H7 (cell line): Measurements from ENCODE around the gene POLR3C. TPM values are rescaled to one million over a fixed set of nuclear protein-coding genes. Genes with fewer than 3 reads are reported as not detected.
"Not testable (repeated sequence)": the region's sequence is repeated elsewhere in the genome, so short reads cannot be mapped to it uniquely, and the experiment has no call there.

Experiments
- DNase-seq: peaks from one replicate; pipeline ENCODE4 v3.0.0; 2012
- H3K27me3 ChIP-seq: 2 replicates; pipeline ENCODE4 v1.6.0; 2011; ENCODE audit warnings: mild to moderate bottlenecking, low read length; ENCODE audit not compliant: control insufficient read depth, insufficient read depth
- H3K36me3 ChIP-seq: replicated peaks from 2 replicates; pipeline ENCODE4 v1.5.1; 2011; ENCODE audit warnings: low read length; ENCODE audit not compliant: control insufficient read depth, insufficient read depth
- H3K4me3 ChIP-seq: 2 replicates; pipeline ENCODE4 v1.5.1; 2011; ENCODE audit warnings: low read depth, mild to moderate bottlenecking, control low read depth, low read length, moderate library complexity; ENCODE audit not compliant: insufficient read depth
- total RNA-seq: library from RNA; depleted of rRNA; stranded (reverse); fragments of >200 nt; shearing (Covaris generic); gene quantifications from 2 replicates; pipeline ENCODE4 v1.2.3, GENCODE V29; 2014; rRNA removed

POLR3C gene
- 44.3 and 45.1 TPM in 2 replicates for total RNA-seq

DNA sequence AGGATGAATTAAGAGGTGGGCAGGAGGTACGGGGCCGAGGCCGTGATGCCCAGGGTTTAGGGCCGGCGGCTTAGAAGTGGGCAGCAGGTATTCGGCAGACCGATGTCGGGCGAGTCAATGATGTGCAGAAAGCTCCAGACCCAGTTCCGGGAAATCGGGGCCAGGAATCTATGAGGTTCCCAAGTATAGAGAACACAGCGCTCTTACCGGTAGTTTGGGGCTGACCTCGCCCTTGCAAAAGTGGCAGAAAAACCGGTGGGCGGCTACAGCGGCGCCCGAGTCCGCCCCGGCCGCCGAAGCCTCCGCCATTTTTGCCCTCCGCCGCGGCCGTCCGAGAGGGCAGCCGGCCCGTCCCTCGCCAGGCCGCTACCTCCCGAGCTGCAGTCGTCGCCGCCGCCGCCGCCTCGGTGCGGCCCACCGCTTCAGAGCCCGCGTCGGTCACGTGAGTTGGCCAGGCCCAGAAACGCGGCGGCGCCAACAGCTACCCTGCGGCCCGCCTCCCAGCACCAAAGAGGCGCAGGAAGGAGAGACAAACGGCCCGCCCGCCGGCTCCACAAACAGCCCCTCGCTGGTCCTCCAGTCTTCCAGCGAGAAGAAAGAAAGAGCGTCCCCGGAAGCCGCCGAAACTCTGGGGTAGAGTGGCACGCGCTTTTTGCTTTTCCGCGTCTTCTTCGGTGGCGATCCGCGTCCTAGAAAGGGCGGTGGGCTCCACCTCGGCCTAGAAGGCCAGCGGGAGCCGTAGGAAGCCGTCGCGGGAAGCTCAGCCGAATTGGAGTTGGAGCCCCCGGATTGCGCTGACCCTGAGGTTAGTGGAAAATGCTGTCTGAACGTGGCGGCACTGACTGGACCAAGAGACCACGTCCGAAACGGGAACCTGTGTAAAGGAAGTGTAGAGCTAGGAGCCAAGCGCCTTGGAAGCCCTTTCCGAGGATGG lies at the start of gene POLR3C, which contains the start of gene RNF115:
Gene POLR3C (plus strand): TSS at position 636 of the 934 bp plus-strand sequence. CDS start 1,577 bp downstream, outside the sequence.
Gene RNF115 (minus strand): TSS at position 531 of the 934 bp plus-strand sequence. CDS start 222 bp downstream, at position 309.
- DNase-seq = peak; percentile 92
- H3K36me3 ChIP-seq = peaks cover 15% of the 10 kb centered on the region
- peak within 1 kb of the TSS; percentile 91 for H3K4me3 ChIP-seq

DNA sequence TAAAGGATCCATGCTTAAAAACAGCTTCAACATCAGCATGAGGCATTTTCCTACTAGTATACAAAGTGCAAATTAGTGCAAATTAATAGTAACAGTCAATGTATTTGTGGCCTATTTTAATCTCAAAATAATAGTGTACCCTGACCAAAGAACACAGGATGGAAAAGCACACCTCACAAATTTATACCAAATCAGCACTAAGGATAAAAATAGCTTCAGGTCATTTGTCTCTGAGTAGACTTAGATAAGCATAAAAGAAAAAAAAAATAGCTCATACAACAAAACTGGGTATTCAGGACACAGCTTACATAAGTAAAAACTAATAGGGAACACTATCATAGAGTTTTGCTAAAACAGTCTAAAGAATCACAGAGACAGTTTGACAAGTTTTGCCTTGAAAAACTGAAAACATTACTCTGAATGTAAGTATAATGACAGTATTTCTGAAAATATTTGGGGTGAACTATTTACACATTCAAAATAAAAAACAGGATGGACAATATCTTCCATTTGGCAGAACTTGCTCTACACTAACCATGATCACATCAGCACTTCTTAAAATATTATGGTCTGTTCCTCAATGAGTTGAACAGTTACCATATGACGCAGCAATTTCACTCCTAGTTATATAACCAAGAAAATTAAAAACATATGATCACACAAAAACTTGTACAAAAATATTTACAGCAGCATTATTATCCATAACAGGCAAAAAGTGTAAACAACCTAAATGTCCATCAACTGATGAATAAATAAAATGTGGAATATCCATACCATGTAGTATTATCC lies 46.4 kb upstream of the POLR3C start:
- Histone ChIP-seq H3K27me3 (no peaks in the 10 kb centered on the region), H3K4me3 (no peak overlapping the region), H3K36me3 (no peaks in the 10 kb centered on the region)
- DNase-seq = no peak

More for the DNA sequence above, at the start of gene POLR3C, which contains the start of gene RNF115:
- H3K27me3 ChIP-seq = no peaks in the 10 kb centered on the region

DNA sequence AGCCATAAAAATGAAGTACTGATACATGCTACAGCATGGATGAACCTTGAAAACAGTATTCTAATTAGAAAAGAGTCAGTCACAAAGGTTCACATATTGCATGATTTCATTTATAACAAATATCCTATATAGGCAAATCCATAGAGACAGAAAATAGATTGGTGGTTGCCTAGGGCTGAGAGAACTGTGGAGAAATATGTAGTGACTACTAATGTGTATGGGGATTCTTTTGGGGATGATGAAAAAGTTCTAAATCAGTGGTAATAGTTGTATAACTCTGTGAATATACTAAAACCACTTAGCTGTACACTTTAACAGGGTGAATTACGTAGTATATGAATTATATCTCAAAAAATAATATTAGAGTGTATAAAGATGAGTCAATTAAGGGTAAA lies 45.9 kb upstream of the POLR3C start:
- Histone ChIP-seq H3K36me3 (no peaks in the 10 kb centered on the region), H3K27me3 (no peaks in the 10 kb centered on the region), H3K4me3 (no peak overlapping the region)
- DNase-seq = no peak

DNA sequence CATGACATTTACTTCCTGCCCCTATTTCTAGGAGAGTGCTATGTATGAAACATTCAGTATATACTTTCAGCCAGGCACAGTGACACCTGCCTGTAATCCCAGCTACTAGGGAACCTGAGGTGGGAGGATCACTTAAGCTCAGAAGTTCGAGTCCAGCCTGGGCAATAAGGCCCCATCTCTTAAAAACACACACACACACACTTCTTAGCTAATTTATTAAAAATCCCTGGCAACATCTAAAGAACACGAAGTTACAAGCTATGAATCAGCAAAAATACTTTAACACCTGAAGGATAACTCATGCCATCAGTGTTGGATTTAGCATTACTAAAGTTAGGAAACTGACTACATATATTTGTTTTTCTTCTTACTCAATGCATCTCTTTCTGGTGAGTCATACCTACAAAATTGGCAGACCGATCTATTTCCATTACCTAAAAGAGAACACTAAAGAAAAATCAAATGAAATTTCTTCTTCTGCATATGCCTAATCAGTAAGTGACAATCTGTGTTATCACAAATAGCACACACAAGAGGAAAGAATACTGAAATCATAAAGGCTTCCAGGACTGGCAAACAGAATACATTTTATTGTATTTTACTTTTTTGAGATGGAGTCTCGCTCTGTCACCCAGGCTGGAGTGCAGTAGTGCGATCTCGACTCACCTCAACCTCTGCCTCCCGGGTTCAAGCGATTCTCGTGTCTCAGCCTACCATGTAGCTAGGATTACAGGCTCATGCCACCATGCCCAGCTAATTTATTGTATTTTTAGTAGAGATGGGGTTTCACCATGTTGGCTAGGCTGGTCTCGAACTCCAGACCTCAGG lies 41.5 kb upstream of the POLR3C start:
- Histone ChIP-seq H3K27me3 (no peaks in the 10 kb centered on the region), H3K4me3 (no peak overlapping the region), H3K36me3 (no peaks in the 10 kb centered on the region)
- DNase-seq = no peak

DNA sequence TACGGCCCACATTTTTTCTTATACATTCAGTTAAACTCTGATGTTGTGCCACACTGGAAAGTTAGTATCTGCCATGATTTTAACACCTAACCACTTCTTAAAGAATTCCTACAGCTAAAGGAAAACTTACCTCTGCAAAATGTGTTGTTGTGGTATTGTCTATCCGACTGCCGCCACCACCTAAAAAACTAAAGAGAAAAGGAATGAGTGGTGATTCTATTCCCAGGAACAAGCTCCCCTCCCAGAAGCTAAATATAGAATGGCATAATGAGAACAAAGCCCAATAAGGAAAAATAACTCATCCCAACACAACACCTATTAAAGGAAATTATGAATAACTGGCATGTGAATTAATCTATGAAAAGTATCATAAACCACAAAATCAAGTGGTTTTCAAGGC lies 39.6 kb upstream of the POLR3C start:
- DNase-seq = no peak
- H3K36me3 ChIP-seq = no peaks in the 10 kb centered on the region
- H3K4me3 ChIP-seq = no peak overlapping the region
- H3K27me3 ChIP-seq = no peaks in the 10 kb centered on the region

DNA sequence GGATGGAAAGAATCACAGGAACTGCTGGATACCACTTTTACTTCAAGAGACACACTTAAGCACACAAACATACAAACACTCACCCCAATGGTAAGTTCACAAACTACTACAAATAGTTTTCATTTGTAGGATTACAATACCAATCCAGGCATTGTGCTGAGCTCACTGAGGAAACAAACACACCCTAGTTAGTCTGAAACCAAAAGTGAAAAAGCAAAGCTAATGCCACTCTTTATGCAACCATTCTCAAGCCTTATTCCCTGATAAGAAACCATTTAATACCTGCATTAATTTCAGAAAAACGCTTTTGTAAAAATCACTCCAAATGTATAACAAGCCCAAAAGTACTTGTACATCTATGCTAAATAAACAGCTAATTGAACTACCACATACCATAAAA lies 38.5 kb upstream of the POLR3C start:
- no peak for DNase-seq
- H3K4me3 ChIP-seq = no peak overlapping the region
- H3K36me3 ChIP-seq = no peaks in the 10 kb centered on the region
- no peaks in the 10 kb centered on the region for H3K27me3 ChIP-seq

DNA sequence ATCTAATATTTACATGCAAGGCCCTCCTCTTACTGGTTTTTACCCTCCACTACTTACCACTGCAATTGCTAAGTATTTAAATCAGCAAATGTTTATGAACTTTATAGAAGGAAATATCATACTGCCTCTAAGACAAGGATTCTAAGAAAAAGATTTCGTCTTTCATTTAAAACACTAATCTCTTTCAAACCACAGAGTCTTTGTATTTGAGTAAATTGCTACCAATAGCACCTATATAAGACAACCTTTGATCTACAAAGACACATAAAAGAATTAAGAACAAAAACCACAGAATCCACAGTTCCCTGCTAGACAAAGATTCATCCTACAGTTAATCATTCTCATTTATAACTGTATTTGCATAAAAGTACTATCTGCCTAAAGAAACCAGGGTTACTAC lies 37.7 kb upstream of the POLR3C start:
- Histone ChIP-seq H3K27me3 (no peaks in the 10 kb centered on the region), H3K4me3 (no peak overlapping the region), H3K36me3 (no peaks in the 10 kb centered on the region)
- DNase-seq = no peak

DNA sequence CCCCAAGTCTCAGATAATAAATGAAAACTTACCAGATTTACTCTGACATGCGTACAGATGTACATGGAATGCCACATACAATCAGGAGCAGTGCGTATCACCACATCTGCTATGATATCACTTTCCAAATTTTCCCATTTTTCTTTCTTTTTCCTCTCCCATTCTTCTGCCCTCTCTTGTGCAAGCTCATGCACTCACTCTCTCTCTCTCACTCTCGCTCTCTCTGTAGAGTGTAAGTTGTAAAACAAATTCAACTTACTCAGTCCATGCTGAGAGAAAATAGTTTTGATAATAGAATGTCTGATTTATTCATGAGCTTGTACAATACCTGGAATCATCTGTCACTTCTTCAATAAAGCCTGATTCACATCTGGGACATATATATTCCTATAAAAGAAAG lies 35.4 kb upstream of the POLR3C start:
- no peaks in the 10 kb centered on the region for H3K27me3 ChIP-seq
- no peak for DNase-seq
- H3K4me3 ChIP-seq = no peak overlapping the region
- no peaks in the 10 kb centered on the region for H3K36me3 ChIP-seq

DNA sequence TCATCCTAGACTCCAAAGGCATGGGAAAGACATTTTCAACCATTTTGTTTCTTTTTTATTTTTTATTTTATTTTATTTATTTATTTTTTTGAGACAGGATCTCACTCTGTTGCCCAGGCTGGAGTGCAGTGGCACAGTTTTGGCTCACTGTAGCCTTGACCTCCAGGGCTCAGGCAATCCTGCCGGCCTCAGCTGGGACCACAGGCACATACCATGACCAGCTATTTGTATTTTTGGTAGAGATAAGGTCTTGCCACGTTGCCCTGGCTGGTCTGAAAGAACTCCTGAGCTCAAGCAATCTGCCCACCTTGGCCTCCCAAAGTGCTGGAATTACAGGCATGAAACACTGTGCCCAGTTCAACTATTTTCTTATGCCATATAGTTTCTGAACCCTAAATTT lies 32.1 kb upstream of the POLR3C start:
- not testable (repeated sequence) for H3K36me3 ChIP-seq, H3K27me3 ChIP-seq, DNase-seq, H3K4me3 ChIP-seq

GRCh38 chr1:145792484-145792883 lies 31.5 kb upstream of the POLR3C start:
- Histone ChIP-seq H3K36me3 (no peaks in the 10 kb centered on the region), H3K27me3 (no peaks in the 10 kb centered on the region), H3K4me3 (no peak overlapping the region)
- DNase-seq = no peak

DNA sequence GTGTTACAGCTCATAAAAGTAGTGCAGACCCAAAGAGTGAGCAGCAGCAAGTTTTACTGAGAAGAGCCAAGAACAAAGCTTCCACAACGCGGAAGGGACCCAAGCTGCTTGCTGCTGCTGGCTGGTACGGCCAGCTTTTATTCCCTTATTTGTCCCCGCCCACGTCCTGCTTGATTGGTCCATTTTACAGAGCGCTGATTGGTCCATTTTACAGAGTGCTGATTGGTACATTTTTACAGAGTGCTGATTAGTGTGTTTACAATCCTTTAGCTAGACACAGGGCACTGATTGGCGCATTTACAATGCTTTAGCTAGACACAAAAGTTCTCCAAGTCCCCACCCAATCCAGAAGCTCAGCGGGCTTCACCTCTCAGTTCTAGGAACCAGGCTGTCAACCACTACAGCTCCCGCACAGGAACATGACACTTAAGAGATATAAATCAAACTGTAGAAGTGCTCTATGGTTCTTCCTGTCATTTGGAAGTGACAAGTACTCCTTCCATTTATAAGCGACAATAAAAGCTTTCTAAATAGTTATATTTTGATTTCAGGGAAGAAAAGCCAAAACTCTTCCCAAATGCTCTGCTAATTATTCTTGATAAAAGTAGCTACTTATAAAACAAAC lies 28.6 kb upstream of the POLR3C start:
- no peak for DNase-seq
- Histone ChIP-seq H3K4me3 (no peak overlapping the region), H3K36me3 (no peaks in the 10 kb centered on the region), H3K27me3 (no peaks in the 10 kb centered on the region)

GRCh38 chr1:145796753-145797152 lies 27.2 kb upstream of the POLR3C start:
- DNase-seq = no peak
- Histone ChIP-seq H3K27me3 (no peaks in the 10 kb centered on the region), H3K4me3 (no peak overlapping the region)

DNA sequence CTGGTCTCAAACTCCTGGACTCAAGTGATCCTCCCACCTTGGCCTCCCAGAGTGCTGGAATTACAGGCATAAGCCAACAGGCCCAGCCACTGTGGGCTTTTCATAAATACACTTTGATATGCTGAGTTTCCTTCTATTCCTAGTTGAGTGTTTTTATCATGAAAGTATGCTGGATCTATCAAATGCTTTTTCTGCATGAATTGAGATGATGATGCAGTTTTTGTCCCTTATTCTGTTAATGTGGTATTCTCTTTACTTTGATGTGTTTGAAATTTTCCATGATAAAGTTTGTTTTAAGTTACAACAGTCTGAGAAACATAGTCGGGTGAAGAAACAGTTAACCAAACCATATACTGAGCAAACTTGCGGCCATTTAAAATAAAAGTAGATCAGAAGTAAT lies 24.2 kb upstream of the POLR3C start:
- Histone ChIP-seq H3K36me3 (no peaks in the 10 kb centered on the region), H3K4me3 (no peak overlapping the region), H3K27me3 (no peaks in the 10 kb centered on the region)
- no peak for DNase-seq

More at GRCh38 chr1:145796753-145797152, 27.2 kb upstream of the POLR3C start:
- H3K36me3 ChIP-seq = no peaks in the 10 kb centered on the region
